Heart left ventricle (tissue), 16 donors: ENCODE measurements around the gene GORAB. TPM values are rescaled to one million over a fixed set of nuclear protein-coding genes. Genes with fewer than 3 reads are reported as not detected.

Source experiments
- ATAC-seq, 4 donors: fragments of 200-7000 bp; cut with Tn5 transposase; one replicate each; pipeline ENCODE4 v1.9.1; 2020 to 2022; ENCODE audit warnings: moderate library complexity in 4 of 4, mild to moderate bottlenecking in 3 of 4, moderate number of reproducible peaks in 1 of 4
- DNase-seq, 5 donors: peaks; one replicate each; pipeline ENCODE4 v3.0.0-alpha.2; 2020
- H3K27ac ChIP-seq, 12 donors: fragments of 200-600 bp; sonication (generic) in 4 of 12; one replicate each; pipeline versions ENCODE4 v1.5.0 to v1.8.0; 2016 to 2022; ENCODE audit warnings: mild to moderate bottlenecking in 2 of 12
- H3K27me3 ChIP-seq, 9 donors: fragments of 200-600 bp; sonication (generic) in 2 of 9; one replicate each; pipeline versions ENCODE4 v1.5.1 to v1.8.0; 2016 to 2022; ENCODE audit warnings: mild to moderate bottlenecking in 3 of 9
- H3K36me3 ChIP-seq, 9 donors: fragments of 200-600 bp; sonication (generic) in 2 of 9; one replicate each; pipeline versions ENCODE4 v1.5.0 to v1.8.0; 2018 to 2022; ENCODE audit warnings: mild to moderate bottlenecking in 2 of 9
- H3K4me1 ChIP-seq, 12 donors: fragments of 200-600 bp; sonication (generic) in 4 of 12; one replicate each; pipeline versions ENCODE4 v1.5.0 to v1.8.0; 2016 to 2022; ENCODE audit warnings: mild to moderate bottlenecking in 3 of 12
- H3K4me3 ChIP-seq, 12 donors: fragments of 200-600 bp; sonication (generic) in 4 of 12; one replicate each; pipeline versions ENCODE4 v1.5.0 to v1.8.0; 2017 to 2022; ENCODE audit warnings: mild to moderate bottlenecking in 9 of 12, moderate library complexity in 4 of 12
- H3K9me3 ChIP-seq, 12 donors: fragments of 200-600 bp; sonication (generic) in 4 of 12; one replicate each; pipeline versions ENCODE4 v1.5.0 to v1.8.0; 2016 to 2022; ENCODE audit warnings: mild to moderate bottlenecking in 1 of 12
- CTCF ChIP-seq, 12 donors: fragments of 200-600 bp; sonication (generic) in 4 of 12; IDR thresholded peaks; one replicate each; pipeline versions ENCODE4 v1.5.0 to v1.8.0; 2018 to 2022; ENCODE audit warnings: antibody characterized with exemption in 12 of 12, mild to moderate bottlenecking in 5 of 12
- POLR2A ChIP-seq, 2 donors: fragments of 450-650 bp; IDR thresholded peaks; one replicate each; pipeline ENCODE4 v1.6.1; 2017; ENCODE audit warnings: antibody characterized with exemption in 2 of 2, mild to moderate bottlenecking in 2 of 2, moderate library complexity in 2 of 2
- WGBS, 4 donors: extraction: QIAGEN DNeasy Blood & Tissue Kit in 2 of 4; methylation state at CpG; one replicate each; pipeline versions ENCODE4 v1.1.5 to v1.1.7; 2013 to 2018; 5-methylcytosine and 5-hydroxymethylcytosine counted together
- intact Hi-C, 10 donors: fragments of 100-400 bp; cut with DNase I; formaldehyde crosslinking; loops; one replicate each; pipeline versions ENCODE4 v1.11.1 to v1.14.2; 2022
- polyA plus RNA-seq, 2 donors: library from polyadenylated mRNA; stranded (reverse); fragments of 200-250 nt; gene quantifications; one replicate each; pipeline ENCODE4 v1.2.3, GENCODE V29; 2013
- total RNA-seq, 9 donors: library from RNA; depleted of rRNA in 2 of 9; stranded (reverse); fragments of >200 nt in 2 of 9; fragmentation: NEBNext Ultra II Directional in 3 of 9; extraction: Animal tissue kit (Norgen Biotek cat#: 25700) in 3 of 9; gene quantifications; one replicate each; pipeline versions ENCODE4 v1.1.0 to v1.2.4, GENCODE V29; 2016 to 2023
- donor health status: ischemic (EF 13 %, LVEDD 7.1; RV severe dilation, severe dysfunction).
- donor health status: healthy with polysubstance abuse.
- donor health status: DM: no; HTN: yes; CAD: no.
- donor health status: DM: no; HTN: no; CAD: no.
- donor health status: ischemic (EF 25% LVEDD 6.9; RV normal size, moderate dysfunction).
- donor health status: ischemic (EF 25% LVEDD 5.7; RV mildly dilated, moderate dysfunction).
- donor health status: healthy.
- donor health status: DM: yes; HTN: yes; CAD: no.
- donor health status: ischemic (EF 35%, LVEDD 5.7; RV mildly dilated, moderate dysfunction).
- donor health status: nonischemic (EF 11% LVEDD 7.7; RV severe dilation, severe dysfunction).
- donor health status: DM: yes; HTN: yes; CAD: no.
- donor health status: PGD.
- donor health status: ischemic (EF 29% LVEDD 5.4; RV normal size, mild dysfunction).
- donor health status: nonischemic (EF 23%, LVEDD 6.1; RV moderate dilation, normal function).

Gene GORAB
- total and polyA plus RNA-seq, 11 donors, result 4.7 to 15.5 (median 7.3) TPM

- no peaks in the 10 kb centered on the region for H3K27me3 ChIP-seq
- intact Hi-C loops, result loop anchor here in 2 of 10 donors (5.0 to 10.0 kb wide), 2 partner anchors 118 to 550 kb away; partner anchors contain the start of gene PRRX1 (in 1 of the 2)
- H3K27ac ChIP-seq, result peak overlapping the region in 1 of 12 donors; percentile 44
- ATAC-seq (no peak), DNase-seq (no peak)
- peaks cover 0 to 100% (median 96%) of the 10 kb centered on the region in 9 donors for H3K36me3 ChIP-seq
- no peaks in the 10 kb centered on the region for H3K4me1 ChIP-seq
- TF ChIP-seq CTCF (IDR thresholded peaks at IDR 0.05), result no peak
- no peak for TF ChIP-seq POLR2A (IDR thresholded peaks at IDR 0.05)
- 95 to 100% (median 96%) methylated on average over 4 of the region's 4 CpGs for WGBS, 4 donors
- no peaks in the 10 kb centered on the region for H3K9me3 ChIP-seq
- no peak overlapping the region for H3K4me3 ChIP-seq
These were observed 12.7 kb downstream of the GORAB start for GRCh38 chr1:170544624-170545023.

GRCh38 chr1:170545476-170545875 lies 13.5 kb downstream of the GORAB start:
- TF ChIP-seq POLR2A (IDR thresholded peaks at IDR 0.05) (no peak), CTCF (IDR thresholded peaks at IDR 0.05) (no peak)
- Histone ChIP-seq H3K9me3 (no peaks in the 10 kb centered on the region), H3K4me3 (no peak overlapping the region), H3K27me3 (no peaks in the 10 kb centered on the region), H3K4me1 (no peaks in the 10 kb centered on the region), H3K27ac (no peak overlapping the region), H3K36me3 (peaks cover 0 to 100% (median 96%) of the 10 kb centered on the region in 9 donors)
- intact Hi-C loops, result loop anchor here in 1 of 10 donors (10.0 kb wide), 1 partner anchor 551 kb away; no protein-coding TSS in a partner anchor
- ATAC-seq (peak in 1 of 4 donors; percentile 34), DNase-seq (no peak)
- WGBS, 4 donors, result 88 to 96% (median 94%) methylated on average over 1 of the region's 1 CpG

GRCh38 chr1:170547255-170547654 lies 15.3 kb downstream of the GORAB start:
- ATAC-seq, result no peak
- TF ChIP-seq POLR2A (IDR thresholded peaks at IDR 0.05), result no peak
- no peak for TF ChIP-seq CTCF (IDR thresholded peaks at IDR 0.05)
- peaks cover 0 to 100% (median 96%) of the 10 kb centered on the region in 9 donors for H3K36me3 ChIP-seq

GRCh38 chr1:170548497-170548896 lies 16.5 kb downstream of the GORAB start:
- ATAC-seq, result no peak
- Histone ChIP-seq H3K27ac (no peak overlapping the region), H3K9me3 (no peaks in the 10 kb centered on the region), H3K27me3 (no peaks in the 10 kb centered on the region), H3K4me1 (no peaks in the 10 kb centered on the region), H3K36me3 (peaks cover 0 to 100% (median 96%) of the 10 kb centered on the region in 9 donors), H3K4me3 (no peak overlapping the region)
- TF ChIP-seq POLR2A (IDR thresholded peaks at IDR 0.05), result no peak
- no peak for TF ChIP-seq CTCF (IDR thresholded peaks at IDR 0.05)
- no peak for DNase-seq
- intact Hi-C loops, result loop anchor here in 1 of 10 donors (10.0 kb wide), 1 partner anchor 554 kb away; no protein-coding TSS in a partner anchor

More at GRCh38 chr1:170547255-170547654, 15.3 kb downstream of the GORAB start:
- Histone ChIP-seq H3K9me3 (no peaks in the 10 kb centered on the region), H3K4me1 (no peaks in the 10 kb centered on the region), H3K4me3 (no peak overlapping the region), H3K27ac (no peak overlapping the region), H3K27me3 (no peaks in the 10 kb centered on the region)
- intact Hi-C loops, result loop anchor here in 1 of 10 donors (10.0 kb wide), 1 partner anchor 552 kb away; no protein-coding TSS in a partner anchor
- DNase-seq, result no peak
- 96 to 100% (median 98%) methylated on average over 1 of the region's 1 CpG for whole genome bisulfite sequencing, 4 donors
